Measurements from ENCODE around the gene MPL. TPM values are rescaled to one million over a fixed set of nuclear protein-coding genes. Genes with fewer than 3 reads are reported as not detected.
A peak's percentile ranks its signal among the peaks of the same experiment; 100 is the strongest.
"Not testable (repeated sequence)": the region's sequence is repeated elsewhere in the genome, so short reads cannot be mapped to it uniquely, and the experiment has no call there.

MPL gene
- total RNA-seq, 1 experiment from 2014 or later = not detected

- in situ Hi-C loops (cut with HindIII; ENCODE audit: low pct_unique_long_range_greater_than_20kb, low sequenced_read_pairs) = no loop called here
- DNase-seq (ENCODE audit: low read depth) = no peak
Measured at GRCh38 chr1:43365678-43366077, 28.1 kb downstream of the MPL start.

DNA sequence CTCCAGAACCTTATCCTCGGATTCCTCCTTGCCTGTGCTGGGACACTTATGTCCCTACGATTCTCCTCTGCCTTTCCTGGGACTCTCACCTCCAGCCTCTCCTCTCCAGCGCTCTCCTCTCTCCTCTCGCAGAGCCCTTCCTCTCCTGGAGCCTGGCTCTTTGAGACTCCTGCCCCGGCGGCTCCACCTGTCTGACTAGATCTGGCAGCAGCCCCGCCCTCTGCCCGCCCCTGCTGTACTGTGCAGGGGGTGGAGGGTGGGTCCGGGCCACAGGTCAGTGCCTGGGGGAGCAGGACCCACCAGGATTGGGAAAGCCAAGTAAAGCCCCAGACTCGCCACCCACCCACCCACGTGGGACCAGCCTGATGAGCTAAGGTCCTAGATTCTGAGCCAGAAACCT lies 28.6 kb downstream of the MPL start:
- DNase-seq (ENCODE audit: low read depth) = no peak
- in situ Hi-C loops (cut with HindIII; ENCODE audit: low pct_unique_long_range_greater_than_20kb, low sequenced_read_pairs) = no loop called here

DNA sequence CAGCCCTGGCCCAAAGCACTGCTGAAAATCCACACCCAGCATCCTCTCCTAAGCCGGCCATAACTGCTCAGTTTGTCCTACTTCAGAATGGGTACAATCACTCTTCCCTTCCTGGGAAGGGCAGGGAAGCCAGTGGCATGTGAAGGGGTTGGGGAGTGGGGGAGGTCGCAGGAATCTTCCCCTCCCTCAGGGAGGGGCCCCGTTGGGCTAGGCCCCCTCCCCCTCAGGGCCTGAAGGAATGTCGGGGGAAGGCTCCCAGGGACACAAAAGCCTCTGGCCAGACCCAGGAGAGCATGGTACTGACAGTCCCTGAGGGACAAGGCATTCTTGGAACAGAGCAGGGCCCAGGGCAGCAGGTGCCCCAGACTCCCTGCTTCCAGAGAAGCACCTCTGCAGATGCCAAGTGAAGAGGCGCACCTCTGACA lies 29.0 kb downstream of the MPL start:
- DNase-seq (ENCODE audit: low read depth) = no peak
- in situ Hi-C loops (cut with HindIII; ENCODE audit: low pct_unique_long_range_greater_than_20kb, low sequenced_read_pairs) = no loop called here

DNA sequence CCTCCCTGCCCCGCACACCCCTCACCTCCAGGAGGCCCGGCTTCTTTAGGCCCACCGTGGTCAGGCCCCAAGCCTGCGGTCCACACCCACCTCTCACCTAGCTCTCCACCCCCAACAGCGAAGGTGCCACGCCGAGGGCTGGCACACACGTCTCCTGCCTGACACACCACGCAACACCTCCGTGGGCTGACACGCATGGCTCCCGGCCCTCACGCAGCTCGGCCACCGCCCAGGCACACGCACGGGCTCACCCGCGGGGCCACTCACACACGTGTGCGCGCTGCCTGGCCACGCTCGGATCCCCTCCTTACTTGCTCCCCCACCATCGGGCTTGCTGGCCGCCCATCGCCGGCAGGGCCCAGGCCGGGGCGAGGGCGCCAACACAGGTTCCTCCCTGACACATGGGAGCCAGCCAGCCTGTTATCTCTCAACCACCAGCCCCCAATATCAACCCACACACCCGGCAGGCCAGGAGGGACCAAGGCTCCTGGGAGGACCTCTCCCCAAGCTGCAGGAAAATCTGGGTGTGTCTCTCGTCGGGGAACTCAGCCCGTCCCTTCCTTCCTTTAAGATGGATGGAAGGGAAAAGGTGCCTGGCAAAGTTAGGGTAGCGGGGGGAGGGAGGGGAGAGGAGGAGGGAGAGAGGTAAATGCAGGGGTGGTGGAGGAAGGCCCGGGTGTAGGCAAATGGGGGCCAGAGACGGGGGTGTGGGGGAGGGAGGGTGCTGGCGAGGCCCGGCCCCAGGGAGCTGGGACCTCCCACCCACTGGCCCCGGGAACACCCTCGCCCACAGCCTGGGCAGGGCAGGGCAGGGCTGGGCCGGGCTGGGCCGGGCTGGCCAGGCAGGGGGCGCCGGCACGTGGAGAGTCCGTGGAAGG lies 29.6 kb downstream of the MPL start:
- DNase-seq (ENCODE audit: low read depth) = no peak
- in situ Hi-C loops (cut with HindIII; ENCODE audit: low pct_unique_long_range_greater_than_20kb, low sequenced_read_pairs) = no loop called here

DNA sequence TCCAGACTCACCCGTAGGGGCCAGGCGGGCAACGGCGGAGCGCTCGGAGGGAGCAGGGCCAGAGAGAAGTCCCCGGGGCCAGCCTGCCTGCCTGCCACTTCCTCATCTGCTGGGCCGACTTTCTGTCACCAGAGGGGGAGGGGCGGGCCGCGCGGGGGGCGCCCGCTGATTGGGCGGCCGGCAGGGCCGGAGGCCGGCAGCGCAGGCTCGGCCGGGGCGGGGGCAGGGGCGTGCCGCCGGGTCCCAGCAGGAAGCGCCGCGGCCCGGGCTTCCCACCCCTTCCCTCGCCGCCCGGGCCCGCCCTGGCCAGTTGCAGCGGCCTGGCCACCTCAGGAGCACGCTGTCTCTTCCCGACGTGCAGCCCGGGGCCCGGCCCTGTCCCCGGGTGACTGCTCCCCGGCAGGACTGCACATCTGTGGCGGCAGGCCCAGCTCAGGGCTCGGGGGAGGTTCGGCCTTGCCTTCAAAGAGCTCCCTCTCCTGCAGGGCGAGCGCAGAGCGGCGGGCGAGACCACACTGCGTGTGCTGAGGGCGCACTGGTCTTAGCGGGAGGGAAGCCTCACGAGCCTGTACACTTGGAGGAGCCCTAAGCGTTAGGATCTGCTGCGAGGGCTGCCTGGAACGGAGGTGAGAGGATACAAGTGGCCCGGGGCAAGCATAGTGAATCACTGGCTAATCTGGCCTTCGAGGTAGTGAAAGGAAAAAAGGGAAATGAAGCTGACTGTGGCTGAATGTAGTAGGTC lies 30.5 kb downstream of the MPL start, which contains the start of gene ELOVL1:
Gene ELOVL1, minus strand, starts transcription at position 108 of the 742 bp plus-strand sequence. CDS start 2,402 bp downstream, outside the sequence.
- DNase-seq (ENCODE audit: low read depth) = peak; percentile 89
- in situ Hi-C loops (cut with HindIII; ENCODE audit: low pct_unique_long_range_greater_than_20kb, low sequenced_read_pairs) = no loop called here

DNA sequence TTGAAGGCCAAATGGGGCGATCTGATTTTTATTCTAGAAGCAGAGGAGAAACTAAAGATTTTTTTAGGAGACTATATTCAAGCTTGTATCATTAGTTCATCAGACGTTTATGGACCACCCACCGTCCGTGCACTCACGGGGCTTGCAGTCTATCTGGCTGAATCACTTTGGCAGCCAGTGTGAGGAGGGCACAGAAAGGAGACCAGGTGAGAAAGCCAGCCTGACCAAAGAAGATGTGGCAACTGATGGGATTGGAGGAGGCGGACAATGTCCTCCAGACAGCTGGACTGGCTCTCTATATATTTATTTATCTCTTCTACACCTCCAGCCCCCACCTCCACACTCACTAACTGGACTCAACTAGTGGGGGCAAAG lies 31.0 kb downstream of the MPL start:
- DNase-seq (ENCODE audit: low read depth) = no peak
- in situ Hi-C loops (cut with HindIII; ENCODE audit: low pct_unique_long_range_greater_than_20kb, low sequenced_read_pairs) = no loop called here

DNA sequence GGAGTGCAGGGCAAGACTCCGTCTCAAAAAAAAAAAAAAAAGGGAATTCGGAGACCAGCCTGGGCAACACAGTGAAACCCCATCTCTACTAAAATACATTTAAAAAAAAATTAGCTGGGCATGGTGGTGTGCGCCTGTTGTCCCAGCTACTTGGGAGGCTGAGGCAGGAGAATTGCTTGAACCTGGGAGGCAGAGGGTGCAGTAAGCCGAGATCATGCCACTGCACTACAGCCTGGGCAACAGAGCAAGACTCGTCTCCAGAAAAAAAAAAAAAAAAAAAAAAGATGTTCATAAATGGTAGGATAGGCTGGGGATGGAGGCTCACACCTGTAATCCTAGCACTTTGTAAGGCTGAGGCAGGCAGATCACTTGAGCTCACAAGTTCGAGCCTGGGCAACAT lies 32.2 kb downstream of the MPL start:
- in situ Hi-C loops (cut with HindIII; ENCODE audit: low pct_unique_long_range_greater_than_20kb, low sequenced_read_pairs); DNase-seq (ENCODE audit: low read depth): not testable (repeated sequence)

DNA sequence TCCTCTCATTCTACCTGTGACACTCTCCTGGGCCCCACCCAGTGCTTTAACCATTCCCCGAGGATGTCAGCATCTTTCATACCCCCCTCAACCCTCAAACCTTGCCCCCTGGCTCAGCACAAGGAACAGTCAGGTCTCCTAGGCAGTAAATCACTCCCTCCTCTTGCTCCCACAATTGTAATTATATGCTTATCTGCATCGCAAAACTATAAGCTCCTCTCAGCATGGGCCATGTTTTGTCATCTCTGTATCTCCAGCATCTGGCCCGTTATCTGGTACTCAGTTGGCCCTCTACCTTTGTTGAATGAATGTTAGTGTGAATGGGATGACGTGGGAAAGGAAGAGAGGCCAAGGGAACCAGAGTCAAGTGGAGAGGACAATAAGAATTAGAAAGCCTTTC lies 32.9 kb downstream of the MPL start:
- no peak for DNase-seq (ENCODE audit: low read depth)
- in situ Hi-C loops (cut with HindIII; ENCODE audit: low pct_unique_long_range_greater_than_20kb, low sequenced_read_pairs) = no loop called here

GRCh38 chr1:43372172-43372571 lies 34.6 kb downstream of the MPL start:
- DNase-seq (ENCODE audit: low read depth) = no peak
- in situ Hi-C loops (cut with HindIII; ENCODE audit: low pct_unique_long_range_greater_than_20kb, low sequenced_read_pairs) = no loop called here

DNA sequence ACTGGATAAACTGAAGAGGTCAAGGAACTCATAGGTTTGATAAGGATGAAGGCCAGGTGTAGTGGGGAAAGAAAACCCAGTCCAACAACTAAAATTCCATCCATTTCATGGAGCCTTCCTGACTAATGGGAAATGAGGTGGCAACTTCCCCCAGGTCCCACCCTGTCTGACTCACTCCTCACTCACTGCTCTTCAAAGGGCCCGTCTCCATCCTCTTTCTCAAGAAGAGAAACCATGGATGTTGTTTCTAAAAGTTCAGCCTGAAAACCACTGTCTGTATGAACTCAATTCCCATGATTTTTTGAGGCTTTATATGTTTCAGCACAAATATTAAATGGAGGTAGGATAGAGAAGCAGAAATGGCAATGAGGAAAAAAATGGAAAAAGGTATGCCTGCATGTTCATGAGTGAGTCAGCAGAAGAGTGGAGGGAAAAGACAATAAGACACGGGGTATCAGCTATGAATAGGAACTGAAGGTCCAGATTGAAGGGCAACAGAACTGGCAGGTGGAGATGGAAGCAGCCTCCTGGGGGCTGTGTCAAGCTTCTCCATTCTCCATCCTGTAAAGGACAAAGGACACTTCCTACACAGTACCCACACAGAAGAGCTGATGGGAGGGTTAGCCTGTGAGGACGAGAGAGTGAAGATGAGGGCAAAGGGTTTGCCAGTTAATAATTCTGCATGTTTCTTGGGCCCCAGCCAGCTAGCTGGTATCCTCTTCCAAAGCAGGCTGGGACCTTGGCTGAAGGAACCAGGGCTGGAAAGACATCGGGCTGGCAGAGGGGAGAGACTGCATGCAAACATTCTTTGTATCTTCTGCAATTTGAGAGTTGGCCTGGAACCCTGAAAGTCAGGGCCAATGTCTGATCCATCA lies 35.7 kb downstream of the MPL start:
- in situ Hi-C loops (cut with HindIII; ENCODE audit: low pct_unique_long_range_greater_than_20kb, low sequenced_read_pairs) = no loop called here
- DNase-seq (ENCODE audit: low read depth) = peak; percentile 62

DNA sequence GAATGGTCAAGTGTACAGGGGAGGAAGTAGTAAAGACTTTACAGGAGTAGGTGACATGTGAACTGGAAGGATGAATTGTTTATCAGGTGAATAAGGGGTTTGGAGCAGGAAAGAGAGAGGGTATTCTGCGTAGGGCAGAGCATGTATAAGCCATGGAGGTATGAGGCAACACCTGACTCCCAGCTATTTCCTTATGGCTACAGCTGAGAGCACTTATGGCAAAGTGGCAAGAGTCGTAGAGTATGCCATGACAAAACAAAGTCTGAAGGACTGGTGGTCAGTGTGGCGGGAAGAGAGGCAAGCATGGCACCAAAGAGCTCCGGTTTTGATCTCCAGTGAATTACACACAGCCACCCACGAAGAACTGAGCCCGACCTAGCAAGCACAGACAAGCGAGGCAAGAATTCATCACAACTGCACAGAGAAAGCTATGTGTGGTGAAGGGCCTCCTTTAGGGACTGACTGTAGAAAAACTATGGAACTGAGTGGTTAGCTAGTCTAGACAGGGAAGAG lies 39.2 kb downstream of the MPL start:
- no peak for DNase-seq (ENCODE audit: low read depth)
- in situ Hi-C loops (cut with HindIII; ENCODE audit: low pct_unique_long_range_greater_than_20kb, low sequenced_read_pairs) = no loop called here

DNA sequence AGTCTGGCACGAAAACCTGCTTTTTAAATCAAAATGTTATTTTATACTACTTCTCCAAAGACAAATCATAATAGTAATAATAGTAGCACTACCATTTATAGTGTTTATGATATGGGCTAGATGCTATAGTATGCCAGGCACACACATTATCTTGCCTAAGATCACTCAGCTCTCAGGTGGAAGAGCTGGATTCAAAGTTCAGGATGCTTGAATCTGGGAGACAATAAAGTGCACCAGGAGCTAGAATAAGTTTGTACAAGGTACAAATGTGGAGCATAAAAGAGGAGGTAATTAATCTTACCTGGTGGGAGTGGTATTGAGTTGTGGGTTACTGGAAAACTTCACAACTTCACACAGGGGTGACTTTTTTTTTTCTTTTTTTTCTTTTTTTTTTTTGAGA lies 40.2 kb downstream of the MPL start:
- no peak for DNase-seq (ENCODE audit: low read depth)
- in situ Hi-C loops (cut with HindIII; ENCODE audit: low pct_unique_long_range_greater_than_20kb, low sequenced_read_pairs) = no loop called here

DNA sequence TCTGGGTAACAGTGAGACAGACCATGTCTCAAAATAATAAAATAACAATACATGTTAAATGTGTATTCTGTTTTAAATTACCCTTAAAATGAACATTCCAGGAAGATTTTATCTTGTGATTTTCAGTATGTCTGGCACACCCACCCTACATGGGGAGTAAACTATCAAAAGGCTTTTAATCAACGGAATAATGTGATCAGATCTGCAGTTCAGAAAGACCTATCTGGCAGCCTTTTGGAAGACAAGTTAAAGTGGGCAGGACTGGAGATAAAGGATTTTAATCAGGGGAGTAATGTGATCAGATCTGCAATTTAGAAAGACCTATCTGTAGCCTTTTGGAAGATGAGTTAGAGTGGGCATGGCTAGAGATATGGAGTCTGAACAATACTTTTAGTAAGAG lies 41.9 kb downstream of the MPL start:
- no peak for DNase-seq (ENCODE audit: low read depth)
- in situ Hi-C loops (cut with HindIII; ENCODE audit: low pct_unique_long_range_greater_than_20kb, low sequenced_read_pairs) = no loop called here

- in situ Hi-C loops (cut with HindIII; ENCODE audit: low pct_unique_long_range_greater_than_20kb, low sequenced_read_pairs) = no loop called here
- no peak for DNase-seq (ENCODE audit: low read depth)
Measured at GRCh38 chr1:43381612-43382011, 44.0 kb downstream of the MPL start.

- in situ Hi-C loops (cut with HindIII; ENCODE audit: low pct_unique_long_range_greater_than_20kb, low sequenced_read_pairs) = no loop called here
- DNase-seq (ENCODE audit: low read depth) = no peak
Measured at GRCh38 chr1:43382027-43382779, 44.6 kb downstream of the MPL start.

DNA sequence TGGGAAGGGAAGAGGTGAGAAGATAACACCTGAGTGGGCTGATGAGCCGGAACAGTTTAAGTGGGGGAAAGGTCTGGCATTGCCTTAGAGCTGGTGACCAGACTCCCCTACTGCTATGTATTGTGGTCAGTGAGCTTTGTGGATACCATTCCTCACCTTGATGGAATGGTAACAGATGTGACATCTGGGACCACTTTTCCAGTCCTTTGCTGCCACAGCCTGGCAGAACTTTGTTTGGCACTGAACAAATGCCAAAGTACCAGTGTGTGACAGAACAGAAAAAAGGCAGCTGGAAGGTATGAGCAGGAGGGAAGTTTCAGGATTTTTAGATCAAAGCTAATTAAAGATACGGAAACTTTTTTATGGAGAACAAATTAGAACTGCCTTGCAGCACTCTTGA lies 45.8 kb downstream of the MPL start:
- in situ Hi-C loops (cut with HindIII; ENCODE audit: low pct_unique_long_range_greater_than_20kb, low sequenced_read_pairs) = no loop called here
- no peak for DNase-seq (ENCODE audit: low read depth)

GRCh38 chr1:43386676-43387075 lies 49.1 kb downstream of the MPL start:
- no peak for DNase-seq (ENCODE audit: low read depth)
- in situ Hi-C loops (cut with HindIII; ENCODE audit: low pct_unique_long_range_greater_than_20kb, low sequenced_read_pairs) = no loop called here

Measured in Caki2 (cell line).